Hepatic stellate cell (primary cell): ENCODE results near the gene PMEL.
"Not testable (repeated sequence)": the region's sequence is repeated elsewhere in the genome, so short reads cannot be mapped to it uniquely, and the experiment has no call there.

ENCODE experiments used
- DNase-seq: peaks from one replicate; pipeline ENCODE4 v3.0.0; 2011; ENCODE audit warnings: low spot score

PMEL gene

DNA sequence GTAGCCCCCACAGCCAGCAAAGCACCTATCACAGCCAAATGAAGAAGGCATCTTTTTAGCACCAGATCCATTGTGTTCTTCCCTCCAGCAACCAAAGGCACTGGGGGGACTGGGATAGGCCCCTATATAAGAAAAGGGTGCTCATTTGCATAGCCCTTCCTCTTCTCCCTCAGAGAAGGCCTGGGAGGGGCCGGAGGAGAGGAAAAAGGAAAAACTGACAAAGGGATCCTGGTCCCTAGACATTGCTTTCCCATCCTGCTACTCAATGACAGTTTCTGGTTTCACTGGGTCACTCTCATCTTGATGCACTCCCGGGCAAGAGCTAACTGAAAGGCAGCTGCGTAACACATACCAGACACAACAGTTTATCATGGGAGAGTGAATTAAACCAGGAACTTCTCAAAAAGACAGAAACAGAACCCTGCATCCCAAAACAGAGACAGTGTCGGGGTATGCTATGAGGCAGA lies at the start of gene PMEL:
PMEL (minus strand) TSS at position 102 of the 467 bp plus-strand sequence; CDS start at position 71, 31 bp downstream.
- DNase-seq = peak; percentile 34

GRCh38 chr12:56014205-56014604 lies 48.4 kb upstream of the PMEL start:
- no peak for DNase-seq

GRCh38 chr12:56013482-56013881 lies 47.6 kb upstream of the PMEL start:
- no peak for DNase-seq

- DNase-seq = no peak
Measured at GRCh38 chr12:56011509-56012090, 45.8 kb upstream of the PMEL start.

- DNase-seq = no peak
Measured at GRCh38 chr12:56010111-56010570, 44.3 kb upstream of the PMEL start.

DNA sequence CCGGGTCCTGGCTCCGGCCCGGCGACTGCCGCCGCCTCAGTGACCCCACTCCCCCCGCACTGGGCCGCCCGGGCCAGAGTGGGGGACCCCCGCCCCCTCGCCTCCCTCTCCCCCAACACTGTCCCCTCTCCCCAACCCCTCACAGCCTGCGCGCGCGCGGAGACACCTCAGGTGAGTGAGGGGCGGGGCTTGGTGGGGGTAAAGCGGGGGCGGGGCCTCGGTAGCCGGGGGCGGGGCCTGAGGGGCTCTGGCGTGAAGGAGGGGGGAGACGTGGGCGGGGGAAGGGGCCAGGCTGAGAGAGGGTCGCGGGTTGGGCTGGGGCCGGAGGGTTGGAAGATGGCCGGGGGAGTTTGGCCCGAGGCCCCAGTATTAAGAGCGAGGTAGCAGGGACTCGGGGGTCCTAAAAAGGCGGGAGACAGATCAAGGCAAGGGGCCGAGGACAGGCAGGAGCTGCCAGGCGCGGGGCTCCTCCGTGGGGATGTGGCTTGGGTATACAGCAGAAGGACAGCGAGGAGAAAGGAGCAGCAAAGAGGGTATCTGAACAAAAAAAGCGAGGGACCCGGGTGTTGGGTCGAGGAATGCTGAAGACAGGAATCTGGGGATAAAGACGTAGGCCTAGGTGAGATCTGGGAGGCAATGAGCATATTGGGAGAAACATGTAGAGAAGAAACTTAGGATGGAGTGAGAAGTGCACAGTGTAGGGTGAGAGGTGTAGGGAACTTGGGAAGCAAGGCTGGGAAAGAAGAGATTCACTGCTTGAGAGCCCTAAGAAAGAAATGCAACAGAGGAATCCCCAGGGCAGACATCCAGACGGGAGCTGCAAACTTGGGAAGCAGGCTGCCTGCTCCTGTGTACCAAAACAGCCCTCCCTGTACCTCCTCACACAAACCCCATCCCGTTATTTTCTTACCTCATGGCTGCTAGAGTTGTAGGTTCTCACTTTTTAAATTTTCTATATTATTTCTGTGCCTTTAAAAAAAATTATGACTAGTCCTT lies 42.0 kb upstream of the PMEL start:
- DNase-seq = peak; percentile 64

GRCh38 chr12:56004211-56004610 lies 38.4 kb upstream of the PMEL start:
- no peak for DNase-seq

- not testable (repeated sequence) for DNase-seq
Measured at GRCh38 chr12:56003376-56003775, 37.5 kb upstream of the PMEL start.

- no peak for DNase-seq
Measured at GRCh38 chr12:56001487-56002100, 35.8 kb upstream of the PMEL start.

- not testable (repeated sequence) for DNase-seq
Measured at GRCh38 chr12:55999999-56000540, 34.2 kb upstream of the PMEL start.

DNA sequence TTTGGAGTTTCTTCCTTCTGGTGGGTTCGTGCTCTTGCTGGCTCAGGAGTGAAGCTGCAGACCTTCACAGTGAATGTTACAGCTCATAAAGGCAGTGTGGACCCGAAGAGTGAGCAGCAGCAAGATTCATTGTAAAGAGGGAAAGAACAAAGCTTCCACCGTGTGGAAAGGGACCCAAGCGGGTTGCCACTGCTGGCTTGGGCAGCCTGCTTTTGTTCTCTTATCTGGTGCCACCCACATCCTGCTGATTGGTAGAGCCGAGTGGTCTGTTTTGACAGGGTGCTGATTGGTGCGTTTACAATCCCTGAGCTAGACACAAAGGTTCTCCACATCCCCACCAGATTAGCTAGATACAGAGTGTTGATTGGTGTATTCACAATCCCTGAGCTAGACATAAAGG lies 33.7 kb upstream of the PMEL start:
- not testable (repeated sequence) for DNase-seq

GRCh38 chr12:55997535-55997859 lies 31.7 kb upstream of the PMEL start:
- DNase-seq = no peak

DNA sequence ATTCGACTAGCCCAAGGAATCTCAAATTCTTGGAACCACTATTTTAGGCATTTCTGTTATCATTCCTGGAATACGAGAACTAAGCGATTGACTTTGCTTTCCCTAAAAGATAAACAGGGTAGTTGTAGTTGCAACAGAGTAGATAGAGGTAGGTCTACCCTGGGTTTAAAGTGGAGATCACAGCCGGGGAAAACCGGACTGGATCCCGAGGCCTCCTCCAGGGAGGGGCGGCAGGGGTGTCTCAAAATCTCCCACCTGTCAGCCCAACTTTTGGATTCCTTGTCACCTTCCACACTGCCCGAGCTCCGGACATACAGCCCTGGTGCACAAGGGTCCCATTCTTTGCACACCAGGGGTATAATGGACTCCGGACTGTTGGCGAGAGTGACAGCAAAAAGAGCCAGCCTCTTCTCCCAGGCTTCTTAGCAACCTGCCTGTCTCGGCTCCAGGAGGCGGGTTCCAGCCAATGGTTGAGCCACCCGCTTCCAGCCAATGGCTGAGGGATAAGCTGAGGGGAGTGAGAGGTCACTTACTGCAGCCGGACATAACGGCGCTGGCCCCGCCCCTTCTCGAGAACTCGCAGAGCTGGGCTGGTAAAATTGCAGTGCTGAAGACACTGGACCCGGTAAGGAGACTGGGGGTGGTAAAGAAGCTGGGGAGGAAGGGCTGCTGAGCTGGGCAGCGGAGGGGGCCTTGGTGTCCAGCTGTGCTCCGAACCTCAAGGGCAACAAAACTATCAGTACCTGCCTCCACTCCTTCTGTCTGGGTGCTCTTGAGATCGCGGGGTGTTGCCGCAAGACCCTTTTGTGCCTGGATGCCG lies 31.1 kb upstream of the PMEL start, which contains the start of gene SUOX:
SUOX (plus strand) TSS at position 562 of the 820 bp plus-strand sequence. CDS start 4,946 bp downstream, outside the sequence.
- DNase-seq = peak; percentile 100

DNA sequence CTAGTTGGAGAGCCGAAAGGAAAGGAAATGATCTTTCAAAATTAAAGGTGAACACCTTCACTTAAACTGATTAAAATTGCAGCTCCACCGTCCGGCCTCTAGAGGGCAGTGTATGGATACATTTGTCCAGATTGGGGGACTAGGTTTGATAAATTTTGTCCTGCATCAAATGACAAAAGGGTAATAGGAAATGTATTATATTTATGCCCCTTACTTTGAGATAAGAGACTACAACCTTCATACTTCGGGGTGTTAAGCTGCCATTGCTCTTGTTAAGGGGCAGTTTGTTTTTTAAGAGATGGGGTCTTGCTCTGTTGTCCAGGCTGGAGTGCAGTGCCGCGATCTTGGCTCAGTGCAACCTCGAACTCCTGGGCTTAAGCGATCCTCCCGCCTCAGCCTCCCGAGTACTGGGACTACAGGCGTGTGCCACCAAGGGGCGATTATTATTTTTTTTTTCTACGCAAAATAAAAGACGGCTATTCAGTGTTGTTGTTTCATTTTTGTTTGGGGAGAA lies 30.4 kb upstream of the PMEL start:
- peak; percentile 57 for DNase-seq

DNA sequence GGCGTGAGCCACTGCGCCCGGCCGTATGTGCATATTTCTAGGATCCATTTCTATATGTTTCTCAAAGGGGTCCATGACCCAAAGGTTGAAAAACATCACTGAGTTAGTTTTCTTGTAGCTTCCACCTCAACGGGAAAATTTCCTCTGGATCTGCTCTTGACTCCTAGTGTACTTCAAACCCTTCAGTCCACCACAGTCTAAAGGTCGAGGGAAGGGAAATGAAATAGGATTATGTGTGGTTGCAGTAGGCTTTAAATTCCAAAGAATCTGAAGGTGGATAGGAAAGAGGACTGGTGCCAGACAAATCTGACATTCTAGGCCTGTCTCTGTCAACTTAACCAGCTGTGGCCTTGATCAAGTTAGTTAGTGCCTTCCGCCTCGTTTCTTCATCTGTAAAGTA lies 29.5 kb upstream of the PMEL start:
- no peak for DNase-seq

GRCh38 chr12:55993230-55993853 lies 27.5 kb upstream of the PMEL start:
- no peak for DNase-seq

DNA sequence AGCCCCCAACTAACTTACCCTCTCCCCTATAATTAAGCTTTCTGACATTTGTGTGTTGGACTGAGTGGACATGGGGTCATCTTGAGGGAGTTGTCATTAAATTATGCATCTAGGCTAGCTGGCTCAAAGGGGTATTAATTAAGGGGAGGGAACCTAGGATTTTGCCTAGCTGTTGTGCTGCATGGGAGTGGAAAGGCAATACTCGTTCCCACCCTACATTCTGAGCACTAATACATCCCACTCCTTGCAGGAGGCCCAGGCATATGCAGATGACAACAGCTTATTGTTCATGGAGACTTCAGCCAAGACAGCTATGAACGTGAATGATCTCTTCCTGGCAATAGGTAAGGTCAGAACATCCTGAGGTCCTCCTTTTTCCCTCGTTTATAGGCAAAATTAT lies 25.3 kb upstream of the PMEL start:
- no peak for DNase-seq

- DNase-seq = not testable (repeated sequence)
Measured at GRCh38 chr12:55985976-55986375, 20.1 kb upstream of the PMEL start.

GRCh38 chr12:55985341-55985740 lies 19.5 kb upstream of the PMEL start:
- DNase-seq = no peak

DNA sequence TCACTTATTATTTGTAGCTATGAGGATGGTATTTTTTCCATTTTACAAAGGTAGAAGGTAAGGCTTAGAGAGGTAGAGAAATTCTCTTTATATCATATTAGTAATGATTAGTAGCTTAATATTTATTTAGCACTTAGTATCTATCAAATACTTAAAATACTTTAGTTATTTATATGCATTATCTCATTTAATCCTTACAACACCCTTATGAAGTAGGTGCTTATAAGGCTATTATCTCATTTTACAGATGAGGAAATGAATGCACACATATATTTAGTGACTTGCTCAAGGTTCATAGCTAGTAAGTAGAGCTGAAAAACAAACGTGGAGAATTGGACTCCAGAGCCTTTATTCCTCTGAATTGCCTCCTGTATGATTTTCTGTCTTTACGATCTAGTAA lies 19.0 kb upstream of the PMEL start:
- DNase-seq = no peak
